ENCODE measurements around the gene PPAN.

Gene PPAN, protein sequence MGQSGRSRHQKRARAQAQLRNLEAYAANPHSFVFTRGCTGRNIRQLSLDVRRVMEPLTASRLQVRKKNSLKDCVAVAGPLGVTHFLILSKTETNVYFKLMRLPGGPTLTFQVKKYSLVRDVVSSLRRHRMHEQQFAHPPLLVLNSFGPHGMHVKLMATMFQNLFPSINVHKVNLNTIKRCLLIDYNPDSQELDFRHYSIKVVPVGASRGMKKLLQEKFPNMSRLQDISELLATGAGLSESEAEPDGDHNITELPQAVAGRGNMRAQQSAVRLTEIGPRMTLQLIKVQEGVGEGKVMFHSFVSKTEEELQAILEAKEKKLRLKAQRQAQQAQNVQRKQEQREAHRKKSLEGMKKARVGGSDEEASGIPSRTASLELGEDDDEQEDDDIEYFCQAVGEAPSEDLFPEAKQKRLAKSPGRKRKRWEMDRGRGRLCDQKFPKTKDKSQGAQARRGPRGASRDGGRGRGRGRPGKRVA

DNA sequence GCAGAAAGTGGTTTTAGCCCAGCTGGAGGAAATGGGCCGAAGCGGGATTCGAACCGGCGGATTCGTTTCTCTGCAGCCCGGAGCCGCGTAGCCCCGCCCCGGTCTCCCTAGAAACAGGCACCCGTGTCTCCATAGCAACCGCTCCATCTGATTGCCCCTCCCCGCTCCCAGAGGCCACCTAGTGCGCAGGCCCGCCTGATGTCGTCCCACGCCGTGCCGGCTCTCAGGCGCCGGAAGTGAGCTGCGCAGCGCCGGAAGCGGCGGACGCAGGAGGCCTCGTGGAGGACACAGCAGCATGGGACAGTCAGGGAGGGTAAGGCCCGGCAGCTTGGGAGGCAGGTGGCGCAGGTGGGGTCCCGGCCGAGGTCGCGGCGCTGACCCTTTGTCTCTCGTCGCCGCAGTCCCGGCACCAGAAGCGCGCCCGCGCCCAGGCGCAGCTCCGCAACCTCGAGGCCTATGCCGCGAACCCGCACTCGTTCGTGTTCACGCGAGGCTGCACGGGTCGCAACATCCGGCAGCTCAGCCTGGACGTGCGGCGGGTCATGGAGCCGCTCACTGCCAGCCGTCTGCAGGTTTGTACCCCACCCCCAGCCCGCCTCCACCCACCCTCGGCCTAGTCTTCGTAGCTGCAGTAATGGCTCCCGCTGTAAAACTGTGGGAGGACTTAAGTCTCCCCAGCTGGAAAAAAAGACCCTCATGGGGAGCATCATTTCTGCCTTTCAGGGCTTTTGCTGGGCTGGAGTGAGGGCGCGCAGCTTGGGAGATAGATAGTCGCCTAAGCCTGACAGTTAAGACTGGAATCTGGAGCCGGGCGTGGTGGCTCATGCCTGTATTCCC is at the start of gene PPAN:
Gene PPAN, plus strand, starts transcription at position 263 of the 837 bp plus-strand sequence. Its CDS starts 33 bp downstream, at position 296.
- TF ChIP-seq, protein P1, sequence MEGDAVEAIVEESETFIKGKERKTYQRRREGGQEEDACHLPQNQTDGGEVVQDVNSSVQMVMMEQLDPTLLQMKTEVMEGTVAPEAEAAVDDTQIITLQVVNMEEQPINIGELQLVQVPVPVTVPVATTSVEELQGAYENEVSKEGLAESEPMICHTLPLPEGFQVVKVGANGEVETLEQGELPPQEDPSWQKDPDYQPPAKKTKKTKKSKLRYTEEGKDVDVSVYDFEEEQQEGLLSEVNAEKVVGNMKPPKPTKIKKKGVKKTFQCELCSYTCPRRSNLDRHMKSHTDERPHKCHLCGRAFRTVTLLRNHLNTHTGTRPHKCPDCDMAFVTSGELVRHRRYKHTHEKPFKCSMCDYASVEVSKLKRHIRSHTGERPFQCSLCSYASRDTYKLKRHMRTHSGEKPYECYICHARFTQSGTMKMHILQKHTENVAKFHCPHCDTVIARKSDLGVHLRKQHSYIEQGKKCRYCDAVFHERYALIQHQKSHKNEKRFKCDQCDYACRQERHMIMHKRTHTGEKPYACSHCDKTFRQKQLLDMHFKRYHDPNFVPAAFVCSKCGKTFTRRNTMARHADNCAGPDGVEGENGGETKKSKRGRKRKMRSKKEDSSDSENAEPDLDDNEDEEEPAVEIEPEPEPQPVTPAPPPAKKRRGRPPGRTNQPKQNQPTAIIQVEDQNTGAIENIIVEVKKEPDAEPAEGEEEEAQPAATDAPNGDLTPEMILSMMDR (IDR thresholded peaks at IDR 0.05; ENCODE audit: low read depth, low read length) = no peak
- DNase-seq (ENCODE audit: extremely low read depth, low read depth) = peak; percentile 96

DNA sequence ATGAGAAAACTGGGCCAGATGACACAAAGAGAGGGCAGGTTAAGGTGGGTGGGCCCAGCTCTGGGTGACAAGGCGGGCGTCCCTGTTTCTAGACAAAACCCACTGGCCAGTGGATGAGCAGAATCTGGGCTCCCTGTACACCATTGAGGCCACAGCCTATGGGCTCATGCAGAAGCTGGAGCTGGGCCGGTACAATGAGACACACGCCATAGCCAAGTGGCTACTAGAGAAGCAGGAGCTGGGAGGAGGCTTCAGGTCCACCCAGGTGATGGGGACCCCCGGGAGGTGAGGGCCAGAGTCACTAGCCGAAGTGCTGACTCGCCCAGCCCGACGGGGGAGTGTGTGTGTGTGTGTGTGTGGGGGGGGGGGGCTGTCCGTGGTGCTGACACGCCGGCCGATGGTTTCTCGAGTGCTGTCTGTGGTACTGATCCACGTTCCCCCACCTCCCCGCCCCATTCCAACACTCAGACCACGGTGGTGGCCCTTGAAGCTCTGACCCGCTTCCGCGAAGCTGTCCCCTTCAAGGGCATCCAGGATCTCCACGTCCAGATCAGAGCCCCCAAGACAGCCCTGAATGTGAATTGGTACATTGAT is 44.3 kb upstream of the PPAN start:
- TF ChIP-seq, protein P1 (IDR thresholded peaks at IDR 0.05; ENCODE audit: low read depth, low read length) = no peak
- DNase-seq (ENCODE audit: extremely low read depth, low read depth) = no peak

DNA sequence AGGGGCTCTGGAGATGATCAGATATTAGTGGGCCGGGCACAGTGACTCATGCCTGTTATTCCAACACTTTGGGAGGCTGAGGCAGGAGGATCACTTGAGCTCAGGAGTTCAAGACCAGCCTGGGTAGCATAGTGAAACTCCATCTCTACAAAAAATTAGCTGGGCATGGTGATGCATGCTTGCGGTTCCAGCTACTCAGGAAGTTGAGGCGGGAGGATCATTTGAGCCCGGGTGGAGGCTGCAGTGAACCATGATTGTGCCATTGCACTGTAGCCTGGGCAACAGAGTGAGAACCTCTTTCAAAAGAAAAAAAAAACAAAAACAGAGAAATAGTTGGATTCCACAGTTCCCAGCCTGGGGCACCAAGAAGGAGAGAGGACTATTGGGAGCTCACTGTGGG is 38.0 kb upstream of the PPAN start:
- no peak for DNase-seq (ENCODE audit: extremely low read depth, low read depth)
- TF ChIP-seq, protein P1 (IDR thresholded peaks at IDR 0.05; ENCODE audit: low read depth, low read length) = no peak

DNA sequence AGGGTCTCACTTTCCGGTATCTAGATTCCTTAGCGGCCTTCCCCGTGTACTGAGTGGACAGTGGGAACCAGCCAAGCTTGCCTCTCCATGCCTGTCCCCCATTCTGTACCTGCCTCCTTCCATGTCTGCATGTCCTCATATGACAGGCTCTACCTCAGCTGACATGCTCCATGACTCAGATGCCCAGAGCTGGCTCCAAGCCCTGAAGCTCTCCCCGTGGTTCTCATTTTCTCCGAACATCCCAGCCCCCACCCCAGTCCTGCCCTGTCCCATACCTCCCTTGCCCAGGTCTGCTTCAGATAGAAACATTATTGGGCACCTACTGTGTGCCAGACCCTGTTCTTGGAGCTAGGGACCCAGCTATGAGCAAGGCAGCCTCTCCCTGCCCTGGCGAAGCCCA is 37.1 kb upstream of the PPAN start:
- TF ChIP-seq, protein P1 (IDR thresholded peaks at IDR 0.05; ENCODE audit: low read depth, low read length) = no peak
- no peak for DNase-seq (ENCODE audit: extremely low read depth, low read depth)

DNA sequence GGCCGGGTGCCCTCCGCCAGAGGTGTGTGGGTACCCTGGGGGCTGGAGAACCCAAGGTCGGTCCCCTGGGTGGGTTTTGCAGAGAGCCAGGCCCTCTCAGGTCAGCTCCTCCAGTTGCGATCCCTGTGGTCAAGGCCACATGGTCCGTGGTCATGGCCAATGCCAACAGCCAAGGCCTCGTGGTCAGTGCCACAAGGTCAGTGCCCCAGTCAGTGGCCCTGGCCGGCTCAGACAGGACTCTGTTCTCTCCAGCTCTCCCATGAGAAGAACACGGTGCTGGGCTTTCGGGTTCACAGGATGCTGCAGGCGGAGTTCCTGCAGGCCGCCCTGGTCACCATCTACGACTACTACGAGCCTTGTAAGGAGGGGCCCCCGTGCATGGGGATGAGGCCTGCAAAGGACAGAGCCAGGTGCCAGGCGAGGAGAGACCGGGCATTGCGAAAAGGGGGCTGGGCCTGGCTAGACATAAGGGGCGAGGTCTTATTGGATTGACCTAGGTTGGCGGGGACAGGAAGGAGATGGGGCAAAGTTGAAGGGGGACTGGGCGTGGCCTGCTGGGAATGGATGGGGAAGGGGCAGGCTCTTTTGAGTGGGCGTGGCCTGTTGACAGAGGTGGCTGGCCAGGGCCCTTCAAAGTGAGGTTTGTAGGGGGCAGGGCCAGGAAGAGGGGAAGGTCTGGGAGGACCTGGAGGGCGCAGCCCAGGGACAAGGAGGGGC is 35.3 kb upstream of the PPAN start:
- no peak for DNase-seq (ENCODE audit: extremely low read depth, low read depth)

DNA sequence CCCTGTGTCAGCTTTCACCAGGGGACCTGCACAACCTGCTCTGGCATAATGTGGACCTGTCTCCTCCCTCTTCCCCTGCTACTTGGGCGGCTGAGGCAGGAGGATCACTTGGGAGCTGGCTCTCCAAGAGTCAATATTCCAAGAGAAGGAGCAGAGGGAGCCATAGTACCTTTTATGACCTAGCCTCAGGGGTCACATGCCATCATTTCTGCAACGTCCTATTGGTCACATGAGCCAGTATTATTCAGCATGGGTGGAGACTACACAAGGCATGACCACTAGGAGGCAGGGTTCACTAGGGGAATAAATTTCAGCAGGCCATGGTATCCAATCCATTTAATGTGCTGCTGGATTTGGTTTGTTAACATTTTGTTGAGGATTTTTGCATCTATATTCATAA is 32.0 kb upstream of the PPAN start:
- TF ChIP-seq, protein P1 (IDR thresholded peaks at IDR 0.05; ENCODE audit: low read depth, low read length) = peak; percentile 14
- DNase-seq (ENCODE audit: extremely low read depth, low read depth) = no peak

More for the DNA sequence above, 35.3 kb upstream of the PPAN start:
- TF ChIP-seq, protein P1 (IDR thresholded peaks at IDR 0.05; ENCODE audit: low read depth, low read length) = no peak
